NCI-H2107 (cell line): ENCODE results near the gene MORC2.

Source experiments
- DNase-seq: peaks from one replicate; lab custom pipeline; 2025; lab: John Stamatoyannopoulos, UW

MORC2 gene

DNA sequence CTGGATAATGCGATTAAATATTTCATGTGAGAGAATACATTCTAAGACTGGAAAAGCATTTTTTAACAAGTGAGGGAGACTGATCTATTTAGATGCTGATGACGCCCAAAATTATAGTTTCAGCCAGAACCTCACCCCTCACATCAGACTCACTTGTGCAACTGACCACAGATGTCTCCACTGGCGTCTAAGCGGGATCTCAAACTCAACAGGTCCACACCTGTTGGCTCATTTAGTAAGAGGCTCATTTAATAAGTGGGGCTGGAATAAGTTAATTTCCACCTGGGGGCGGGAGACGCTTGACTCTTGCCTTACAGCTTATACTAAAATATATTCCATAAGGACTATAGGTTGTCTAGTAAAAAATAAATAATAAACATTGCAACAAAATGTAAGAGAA is 47.5 kb downstream of the MORC2 start:
- no peak for DNase-seq

DNA sequence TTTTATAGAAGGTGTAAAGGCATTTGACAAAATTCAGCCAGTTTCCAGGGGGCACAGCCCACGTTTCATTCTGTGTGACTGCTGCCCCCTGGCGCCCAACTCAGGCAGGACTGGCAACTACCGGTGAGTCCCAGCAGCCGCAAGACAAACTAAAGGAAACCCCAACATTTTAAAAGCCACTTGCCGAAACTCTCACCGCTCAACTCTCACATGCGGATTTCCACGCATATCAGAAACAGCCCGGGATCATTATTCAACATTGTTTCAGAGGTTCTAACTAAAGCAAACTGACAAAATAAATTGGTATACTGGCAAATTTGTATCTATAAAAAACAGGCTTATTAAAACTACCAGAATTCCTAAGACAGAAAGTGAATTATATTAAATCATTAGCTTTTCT is 48.2 kb downstream of the MORC2 start:
- peak; percentile 3 for DNase-seq

GRCh38 chr22:30919973-30920372 is 48.6 kb downstream of the MORC2 start:
- no peak for DNase-seq

DNA sequence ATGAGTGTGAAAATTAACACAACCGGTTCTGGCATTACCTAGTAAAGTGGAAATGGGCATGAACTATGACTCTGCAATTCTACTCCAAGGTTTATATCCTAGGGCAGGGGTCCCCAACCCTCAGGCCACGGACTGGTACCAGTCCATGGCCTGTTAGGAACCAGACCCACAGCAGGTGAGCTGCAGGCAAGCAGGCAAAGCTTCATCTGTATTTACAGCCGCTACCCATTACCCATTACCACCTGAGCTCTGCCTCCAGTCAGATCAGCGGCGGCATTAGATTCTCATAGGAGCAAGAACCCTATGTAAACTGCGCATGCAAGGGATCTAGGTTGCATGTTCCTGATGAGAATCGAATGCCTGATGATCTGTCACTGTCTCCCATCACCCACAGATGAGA is 49.8 kb downstream of the MORC2 start:
- DNase-seq = no peak

DNA sequence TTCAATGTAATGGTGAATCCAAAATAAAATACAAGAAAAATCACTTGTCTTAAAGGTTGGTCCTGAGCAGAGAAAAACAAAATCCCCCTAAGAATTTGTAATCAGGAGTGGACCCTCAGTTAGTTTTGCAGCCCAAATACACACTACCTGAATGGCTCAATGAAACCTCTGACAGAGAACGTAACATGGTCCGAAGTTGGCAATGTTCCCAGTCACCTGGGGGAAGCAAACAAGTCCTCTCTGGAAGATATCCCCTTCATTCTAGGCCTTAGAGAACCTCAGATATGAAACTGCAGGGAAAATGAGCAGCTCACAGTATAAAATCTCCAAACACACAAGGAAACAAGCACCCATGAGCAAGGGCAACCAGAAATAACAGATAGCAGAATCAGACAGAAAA is 58.2 kb downstream of the MORC2 start:
- DNase-seq = no peak

- no peak for DNase-seq
Observed at GRCh38 chr22:30909306-30909705, 59.3 kb downstream of the MORC2 start.

DNA sequence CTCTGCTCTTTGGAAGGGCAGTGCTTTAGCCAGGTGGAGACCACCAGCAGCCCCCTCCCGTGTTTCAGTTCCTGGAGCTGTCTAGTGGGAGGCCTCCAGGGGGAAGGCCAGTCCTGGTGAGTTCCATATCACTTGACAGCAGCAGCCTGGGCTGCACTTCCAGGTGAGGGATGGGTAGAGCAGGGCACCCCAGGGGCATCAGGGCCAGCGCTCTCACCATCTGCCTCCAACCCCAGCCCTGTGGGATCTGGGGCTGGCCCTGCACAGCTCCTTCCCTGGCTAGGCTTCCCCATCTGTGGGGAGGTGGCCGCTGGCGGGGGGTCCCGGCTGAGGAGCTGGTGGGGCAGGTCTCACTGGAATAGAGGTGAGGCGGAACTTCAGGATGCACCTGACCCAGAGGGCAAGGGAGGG is 60.5 kb downstream of the MORC2 start:
- DNase-seq = no peak

GRCh38 chr22:30906946-30907345 is 61.6 kb downstream of the MORC2 start:
- DNase-seq = no peak

DNA sequence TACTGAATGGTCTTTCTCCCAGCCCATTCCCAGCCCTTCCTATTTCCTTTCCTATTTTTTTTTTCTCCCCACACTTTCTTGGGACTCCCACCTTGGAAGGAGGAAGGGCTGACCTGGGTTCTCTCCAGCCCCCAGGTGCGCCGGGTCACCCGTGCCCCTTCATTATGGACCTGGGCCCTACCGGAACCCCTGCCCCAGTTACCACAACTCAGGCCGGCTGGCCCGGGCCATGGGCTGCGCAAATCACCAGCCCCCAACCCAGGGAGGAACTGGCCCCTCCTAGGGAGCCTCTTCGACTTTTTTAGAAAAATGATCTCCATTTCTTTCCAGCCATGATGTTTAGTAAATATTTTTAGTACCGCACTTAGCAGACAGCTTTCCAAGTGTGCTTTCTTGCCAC is 62.2 kb downstream of the MORC2 start:
- DNase-seq = no peak

- DNase-seq = no peak
Observed at GRCh38 chr22:30905696-30906341, 62.8 kb downstream of the MORC2 start.

DNA sequence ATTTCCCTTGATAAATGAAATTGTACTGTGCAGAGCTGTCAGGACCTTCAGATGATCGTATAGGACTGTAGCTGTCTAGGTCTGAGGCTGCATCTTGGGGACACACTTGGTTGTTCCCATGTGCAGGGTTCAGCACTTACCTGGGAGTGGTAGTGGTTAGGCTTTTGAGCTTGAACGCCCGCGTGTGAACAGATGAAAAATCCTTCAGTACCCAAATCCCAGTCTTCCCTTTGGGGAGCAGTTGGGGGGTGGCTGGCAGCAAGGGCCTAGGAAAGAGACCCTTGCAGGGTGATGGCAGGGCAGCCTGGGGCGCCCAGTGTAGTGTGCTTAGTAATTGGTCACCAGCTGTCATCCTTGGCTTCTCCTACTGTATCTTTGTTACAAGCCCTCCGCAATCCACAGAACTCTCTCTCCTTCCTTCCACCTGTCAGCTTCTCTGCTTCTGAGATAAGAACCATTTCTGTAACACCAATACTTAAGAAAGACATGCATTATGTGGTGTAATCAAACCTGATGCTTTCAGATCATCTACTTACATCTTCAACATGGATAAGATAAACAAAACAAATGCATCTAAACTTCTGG is 64.6 kb downstream of the MORC2 start:
- DNase-seq = no peak

DNA sequence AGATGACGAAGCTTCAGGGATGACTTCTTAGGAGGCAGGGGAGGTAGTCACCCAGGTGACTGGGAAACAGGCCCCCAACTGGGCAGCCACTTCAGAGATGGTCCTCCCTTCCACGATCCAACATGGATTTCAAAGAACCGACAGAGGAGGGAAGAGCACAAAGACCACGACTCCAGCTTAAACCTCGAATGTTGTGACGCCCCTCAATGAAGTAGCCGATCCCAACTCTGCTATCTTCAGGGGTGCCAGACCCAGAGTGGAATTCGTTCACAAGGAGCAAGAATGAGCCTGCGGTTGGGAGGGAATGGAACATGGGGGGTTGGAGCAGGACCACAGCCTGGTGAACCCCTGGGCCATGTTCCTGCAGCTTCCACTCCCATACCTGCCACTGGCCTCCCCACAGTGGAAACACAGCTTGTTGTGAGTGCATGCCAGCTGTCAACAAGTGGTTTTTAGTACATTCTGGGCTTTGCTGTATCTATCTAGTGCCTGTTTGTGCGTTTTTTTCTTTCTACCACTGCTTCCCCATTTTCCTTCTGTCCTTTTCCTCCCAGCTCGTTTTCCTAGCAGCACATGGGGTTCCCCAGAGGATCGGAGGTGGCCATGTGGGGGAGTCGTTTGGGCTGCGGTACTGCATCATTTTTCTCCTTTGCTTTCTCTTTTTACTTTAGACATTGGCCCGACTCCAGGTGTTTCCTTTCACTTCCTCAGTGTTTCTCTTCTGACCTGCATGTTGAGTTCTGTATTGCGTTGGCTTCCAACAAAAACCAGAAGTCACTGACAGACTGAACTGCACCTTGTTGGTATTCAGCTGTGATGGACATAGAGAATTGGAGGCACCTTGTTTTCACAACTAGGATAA is 65.8 kb downstream of the MORC2 start:
- DNase-seq = no peak

- DNase-seq = no peak
Observed at GRCh38 chr22:30894371-30894740, 74.2 kb downstream of the MORC2 start.

DNA sequence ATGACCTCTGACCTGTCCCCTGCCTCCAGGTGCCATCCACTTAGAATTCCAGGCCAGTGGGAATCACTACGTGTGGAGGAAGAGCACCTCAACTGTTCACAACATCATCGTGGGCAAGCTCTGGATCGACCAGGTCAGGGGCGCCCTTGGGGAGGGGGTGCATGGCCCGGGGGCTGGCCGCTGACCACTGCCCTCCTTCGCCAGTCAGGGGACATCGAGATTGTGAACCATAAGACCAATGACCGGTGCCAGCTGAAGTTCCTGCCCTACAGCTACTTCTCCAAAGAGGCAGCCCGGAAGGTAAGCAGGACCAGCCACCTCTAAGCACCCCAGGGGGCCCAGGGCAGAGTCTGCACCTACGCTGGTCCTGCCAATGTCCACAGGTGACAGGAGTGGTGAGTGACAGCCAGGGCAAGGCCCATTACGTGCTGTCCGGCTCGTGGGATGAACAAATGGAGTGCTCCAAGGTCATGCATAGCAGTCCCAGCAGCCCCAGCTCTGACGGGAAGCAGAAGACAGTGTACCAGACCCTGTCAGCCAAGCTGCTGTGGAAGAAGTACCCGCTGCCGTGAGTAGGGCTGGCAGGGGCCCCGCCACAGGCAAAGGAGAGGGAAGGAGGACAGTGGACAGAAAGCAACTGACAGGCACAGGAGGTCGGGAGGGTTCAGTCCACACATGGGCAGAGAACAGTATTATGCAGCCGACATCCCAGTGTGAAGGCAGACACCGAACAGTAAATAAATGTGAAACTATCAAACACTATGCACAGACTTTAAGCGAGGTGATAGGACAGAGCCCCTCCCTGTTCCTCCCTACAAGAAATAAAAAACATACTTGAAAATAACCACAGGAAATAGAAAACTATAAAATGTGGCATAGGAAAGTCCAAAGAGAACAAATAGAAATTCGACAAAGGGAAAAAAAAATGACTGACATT is 74.9 kb downstream of the MORC2 start:
- no peak for DNase-seq

DNA sequence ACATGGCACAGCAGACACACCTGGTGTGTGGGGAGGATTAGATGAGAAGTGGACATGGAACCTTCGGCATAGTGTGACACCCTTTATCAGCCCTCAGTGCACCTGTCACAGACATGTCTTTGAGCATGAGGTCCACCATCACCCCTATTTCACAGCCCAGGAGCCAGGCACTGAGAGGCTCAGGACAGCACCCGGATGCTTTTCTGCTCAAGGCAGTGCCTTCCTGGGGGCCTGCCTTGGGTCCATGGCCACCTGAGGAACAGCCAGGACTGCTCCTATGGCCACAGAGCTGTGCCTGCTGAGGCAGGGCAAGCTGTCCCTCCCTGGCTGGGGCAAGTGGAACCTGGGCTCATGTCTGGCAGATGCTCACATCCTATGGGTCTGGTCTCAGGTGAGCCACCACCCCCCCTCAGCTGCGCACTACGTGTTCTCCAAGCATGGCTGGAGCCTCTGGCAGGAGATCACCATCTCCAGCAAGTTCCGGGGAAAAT is 75.8 kb downstream of the MORC2 start:
- DNase-seq = no peak

DNA sequence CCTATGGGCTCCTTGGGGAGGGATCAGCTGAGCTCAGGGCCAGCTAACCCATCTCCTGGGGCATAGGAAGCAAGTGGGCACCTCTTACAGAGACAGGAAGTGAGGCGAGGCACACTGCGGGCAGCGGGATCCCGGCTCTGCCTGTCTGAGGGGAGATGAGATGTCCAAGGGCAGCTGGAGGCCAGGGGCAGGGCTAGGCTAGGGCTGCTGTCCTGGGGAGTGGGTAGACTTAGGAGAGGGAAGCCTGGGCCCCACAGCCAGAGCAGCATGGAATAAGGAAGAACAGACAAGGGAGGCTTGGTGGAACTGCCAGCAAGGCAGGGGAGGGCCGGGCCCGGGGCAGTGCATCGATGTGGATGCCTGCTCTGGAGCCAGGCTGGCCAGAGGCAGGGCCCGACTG is 76.3 kb downstream of the MORC2 start:
- DNase-seq = no peak

DNA sequence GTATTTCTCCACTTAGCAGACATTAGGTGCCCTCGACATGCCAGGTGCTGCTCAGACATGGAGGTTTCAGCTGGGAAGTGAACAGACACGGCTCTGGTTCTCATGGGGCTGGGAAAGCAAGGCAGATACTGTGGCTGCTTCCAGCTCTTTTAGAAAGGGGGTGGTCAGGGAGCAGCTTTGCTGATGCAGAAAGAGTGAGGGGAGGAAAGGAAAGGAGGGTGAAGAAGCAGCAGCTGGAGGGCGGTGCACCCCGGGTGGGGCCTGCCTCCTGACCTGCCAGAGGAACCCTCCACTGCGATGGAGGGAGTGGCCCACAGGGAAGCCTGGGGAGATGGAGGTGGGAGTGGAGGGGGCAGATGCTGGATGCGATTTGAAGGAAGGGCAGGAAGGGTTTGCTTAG is 76.8 kb downstream of the MORC2 start:
- DNase-seq = no peak

- no peak for DNase-seq
Observed at GRCh38 chr22:30891443-30891755, 77.2 kb downstream of the MORC2 start.

GRCh38 chr22:30890686-30891442 is 77.7 kb downstream of the MORC2 start:
- DNase-seq = no peak

- DNase-seq = no peak
Observed at GRCh38 chr22:30889996-30890480, 78.5 kb downstream of the MORC2 start.

DNA sequence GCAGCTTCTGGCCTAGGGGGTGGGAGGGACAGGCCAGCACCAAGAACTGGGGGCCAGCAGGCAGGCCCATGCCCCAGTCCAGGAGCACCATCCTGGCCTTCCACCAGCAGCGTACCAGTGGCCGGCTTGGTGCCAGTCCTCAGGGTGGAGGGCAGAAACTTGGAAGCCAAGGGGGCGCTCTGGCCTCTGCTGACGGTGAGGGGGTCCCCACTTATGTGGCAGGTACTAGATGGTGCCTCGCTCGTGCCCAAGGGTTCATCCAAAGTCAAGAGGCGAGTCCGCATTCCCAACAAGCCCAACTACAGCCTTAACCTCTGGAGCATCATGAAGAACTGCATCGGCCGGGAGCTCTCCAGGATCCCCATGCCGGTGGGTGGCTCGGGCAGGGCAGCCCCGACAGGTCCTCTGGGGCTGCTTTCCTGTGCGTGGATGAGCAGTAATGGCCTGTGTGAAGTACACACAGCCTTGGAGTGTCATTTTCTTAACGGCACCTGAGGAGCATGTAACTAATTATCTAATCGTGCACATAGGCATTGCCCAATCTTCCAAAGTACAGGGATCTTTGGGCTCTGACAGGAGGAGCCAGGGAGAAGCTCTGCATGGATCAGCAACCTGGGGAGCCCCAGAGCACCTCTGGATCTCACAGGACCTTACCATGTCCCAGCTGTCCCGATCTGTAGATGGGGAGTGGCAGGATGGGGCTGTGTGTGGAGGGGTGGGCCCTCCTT is 79.1 kb downstream of the MORC2 start:
- DNase-seq = no peak
